WERI-Rb-1 (cell line): Measurements from ENCODE around the gene THRB.

Source experiments
- DNase-seq: peaks from one replicate; pipeline ENCODE4 v3.0.0-alpha.2; 2020
- H3K27ac ChIP-seq: fragments of 250-450 bp; sonication (Bioruptor Pico); 2 replicates; pipeline ENCODE4 v1.5.1; 2020; ENCODE audit warnings: mild to moderate bottlenecking, moderate library complexity
- H3K27me3 ChIP-seq: fragments of 250-450 bp; sonication (Bioruptor Pico); 2 replicates; pipeline ENCODE4 v1.5.1; 2021; ENCODE audit warnings: mild to moderate bottlenecking, low read depth, moderate library complexity; ENCODE audit not compliant: insufficient read depth, severe bottlenecking
- H3K36me3 ChIP-seq: fragments of 250-450 bp; sonication (Bioruptor Pico); 2 replicates; pipeline ENCODE4 v1.5.1; 2020; ENCODE audit warnings: mild to moderate bottlenecking, moderate library complexity
- H3K4me3 ChIP-seq: 2 replicates; pipeline ENCODE4 v1.5.1; 2011; ENCODE audit warnings: low read depth, mild to moderate bottlenecking, control low read depth, low read length
- H3K9me3 ChIP-seq: fragments of 250-450 bp; sonication (Bioruptor Pico); 2 replicates; pipeline ENCODE4 v1.5.1; 2021; ENCODE audit warnings: mild to moderate bottlenecking, moderate library complexity; ENCODE audit not compliant: severe bottlenecking
- TF ChIP-seq, protein P1 (sequence below): IDR thresholded peaks from 2 replicates; pipeline ENCODE4 v1.5.1; 2011; ENCODE audit warnings: low read depth, mild to moderate bottlenecking, control low read depth, inconsistent platforms, low read length

THRB gene

DNA sequence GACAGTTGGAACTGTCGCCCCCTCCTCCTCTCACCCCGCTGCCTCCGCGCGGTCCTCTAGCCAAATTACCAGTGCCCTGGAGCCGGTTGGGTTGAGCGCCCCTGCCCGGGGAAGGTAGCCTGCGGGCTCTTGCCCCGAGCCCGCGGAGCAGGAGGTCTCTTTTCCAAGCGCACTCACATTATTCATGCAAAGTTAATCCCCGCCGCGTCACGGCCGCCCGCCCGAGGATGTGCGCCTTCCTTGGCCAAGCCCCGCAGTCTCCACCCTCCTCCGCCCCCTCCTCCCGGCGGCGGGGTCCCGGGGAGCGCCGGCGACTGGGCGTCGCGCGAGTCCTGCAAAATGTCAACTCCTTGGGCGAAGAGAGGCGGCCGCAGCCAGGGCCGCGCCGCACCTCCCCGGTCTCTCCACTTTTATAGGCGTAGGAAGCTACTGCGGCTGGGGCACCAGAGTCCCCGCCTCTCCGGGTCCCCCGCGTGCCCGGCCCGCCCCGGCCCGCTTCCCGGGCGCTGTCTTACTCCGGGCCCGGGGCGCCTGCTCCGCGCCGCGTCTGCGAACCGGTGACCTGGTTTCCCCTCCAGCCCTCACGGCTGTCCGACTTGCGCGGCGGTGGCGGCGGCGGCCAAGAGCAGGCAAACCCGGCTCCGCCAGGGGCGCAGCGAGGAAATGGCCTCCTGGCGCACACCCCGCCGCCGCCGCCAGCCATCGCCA is at the start of gene THRB:
Gene THRB, minus strand, starts transcription at position 233 of the 708 bp plus-strand sequence.
- DNase-seq: peak; percentile 93
- peak within 1 kb of the TSS; percentile 70 for H3K4me3 ChIP-seq
- H3K27ac ChIP-seq: peak within 1 kb of the TSS; percentile 95

DNA sequence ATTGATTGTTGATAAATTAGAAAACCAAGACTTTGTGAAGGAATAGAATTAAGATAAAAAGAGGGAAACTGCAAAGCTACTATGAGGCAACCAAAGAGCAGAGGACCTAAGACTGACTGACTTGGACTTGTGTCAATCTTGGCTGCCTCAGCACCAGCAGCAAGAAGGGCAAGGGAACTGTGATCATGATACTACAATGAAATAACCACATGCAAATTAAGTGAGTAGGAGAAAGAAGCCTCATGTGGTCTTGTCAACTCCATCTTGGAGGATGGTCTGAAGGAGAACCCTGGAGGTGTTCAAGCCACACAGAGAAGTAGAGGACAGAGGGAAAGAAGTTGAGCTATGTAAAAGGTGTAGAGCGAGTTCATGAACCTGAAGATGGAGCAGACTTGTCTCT is 47.3 kb upstream of the THRB start:
- H3K27me3 ChIP-seq: no peaks in the 10 kb centered on the region
- no peak overlapping the region for H3K4me3 ChIP-seq
- no peak for DNase-seq

More for the DNA sequence above, at the start of gene THRB:
- Histone ChIP-seq H3K36me3 (peaks cover 6% of the 10 kb centered on the region), H3K9me3 (no peaks in the 10 kb centered on the region), H3K27me3 (no peaks in the 10 kb centered on the region)
- TF ChIP-seq, protein P1, sequence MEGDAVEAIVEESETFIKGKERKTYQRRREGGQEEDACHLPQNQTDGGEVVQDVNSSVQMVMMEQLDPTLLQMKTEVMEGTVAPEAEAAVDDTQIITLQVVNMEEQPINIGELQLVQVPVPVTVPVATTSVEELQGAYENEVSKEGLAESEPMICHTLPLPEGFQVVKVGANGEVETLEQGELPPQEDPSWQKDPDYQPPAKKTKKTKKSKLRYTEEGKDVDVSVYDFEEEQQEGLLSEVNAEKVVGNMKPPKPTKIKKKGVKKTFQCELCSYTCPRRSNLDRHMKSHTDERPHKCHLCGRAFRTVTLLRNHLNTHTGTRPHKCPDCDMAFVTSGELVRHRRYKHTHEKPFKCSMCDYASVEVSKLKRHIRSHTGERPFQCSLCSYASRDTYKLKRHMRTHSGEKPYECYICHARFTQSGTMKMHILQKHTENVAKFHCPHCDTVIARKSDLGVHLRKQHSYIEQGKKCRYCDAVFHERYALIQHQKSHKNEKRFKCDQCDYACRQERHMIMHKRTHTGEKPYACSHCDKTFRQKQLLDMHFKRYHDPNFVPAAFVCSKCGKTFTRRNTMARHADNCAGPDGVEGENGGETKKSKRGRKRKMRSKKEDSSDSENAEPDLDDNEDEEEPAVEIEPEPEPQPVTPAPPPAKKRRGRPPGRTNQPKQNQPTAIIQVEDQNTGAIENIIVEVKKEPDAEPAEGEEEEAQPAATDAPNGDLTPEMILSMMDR: no peak

DNA sequence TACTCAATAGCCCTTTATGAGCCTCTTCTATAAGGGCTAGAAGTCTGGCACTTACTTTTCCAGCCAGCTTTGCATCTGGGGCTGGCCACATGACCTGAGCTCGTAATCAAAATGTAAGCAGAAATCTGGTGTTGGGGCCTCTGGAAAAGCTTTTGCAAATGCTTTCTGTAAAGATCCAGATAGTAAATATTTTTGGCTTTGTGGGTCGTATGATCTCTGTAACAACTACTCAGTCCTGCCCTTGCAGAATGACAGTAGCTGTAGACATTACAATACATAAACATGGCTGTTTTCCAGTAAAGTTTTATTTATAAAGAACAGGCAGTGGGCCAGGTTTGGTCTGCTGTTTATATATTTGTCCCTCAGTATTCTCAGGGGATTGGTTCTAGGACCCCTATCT is 46.2 kb upstream of the THRB start:
- no peak for DNase-seq
- no peaks in the 10 kb centered on the region for H3K9me3 ChIP-seq
- no peaks in the 10 kb centered on the region for H3K36me3 ChIP-seq
- no peaks in the 10 kb centered on the region for H3K27me3 ChIP-seq
- no peak overlapping the region for H3K4me3 ChIP-seq
- H3K27ac ChIP-seq: no peak overlapping the region
- TF ChIP-seq, protein P1: no peak

More for the DNA sequence above, 47.3 kb upstream of the THRB start:
- TF ChIP-seq, protein P1: no peak
- H3K36me3 ChIP-seq: no peaks in the 10 kb centered on the region
- H3K9me3 ChIP-seq: no peaks in the 10 kb centered on the region
- H3K27ac ChIP-seq: no peak overlapping the region

DNA sequence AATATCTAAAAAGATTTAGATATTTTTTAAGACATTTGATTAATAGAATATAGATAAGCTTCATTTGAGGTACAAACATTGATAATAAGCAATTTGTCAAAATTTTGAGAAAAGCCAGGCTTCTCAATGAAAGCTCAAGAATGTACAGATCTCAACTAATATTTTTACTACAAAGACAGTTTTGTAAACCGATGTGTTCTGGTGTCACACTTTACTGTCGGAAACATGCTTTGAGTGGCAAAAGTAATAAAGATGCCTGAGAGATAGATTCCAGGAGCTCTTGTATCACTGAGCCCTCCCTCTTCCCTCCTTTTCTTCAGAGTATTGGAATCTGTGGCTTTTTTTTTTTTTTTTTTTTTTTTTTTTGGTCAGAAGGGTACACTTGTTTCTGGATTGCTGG is 45.0 kb upstream of the THRB start:
- Histone ChIP-seq H3K36me3 (no peaks in the 10 kb centered on the region), H3K27me3 (no peaks in the 10 kb centered on the region), H3K27ac (no peak overlapping the region), H3K9me3 (no peaks in the 10 kb centered on the region), H3K4me3 (no peak overlapping the region)
- TF ChIP-seq, protein P1: no peak
- no peak for DNase-seq

DNA sequence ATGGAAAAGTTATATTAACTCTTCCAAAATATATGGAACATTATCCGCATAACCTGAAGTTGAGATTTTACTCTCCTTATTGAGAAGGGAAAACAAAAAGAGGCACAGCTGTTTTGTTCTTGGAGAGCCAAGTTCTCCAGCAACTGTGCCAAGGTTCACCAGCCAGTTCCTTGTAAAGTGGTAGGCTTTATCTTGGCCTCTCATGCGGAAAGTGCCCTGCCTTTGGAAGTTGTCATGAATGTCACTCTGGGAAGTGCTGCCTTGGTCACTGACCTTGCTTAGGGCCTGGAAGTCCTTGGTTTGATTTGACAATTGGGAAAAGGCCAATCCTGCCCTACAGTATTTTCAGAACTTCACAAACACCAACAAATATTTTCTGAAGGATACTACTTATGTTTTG is 44.2 kb upstream of the THRB start:
- Histone ChIP-seq H3K9me3 (no peaks in the 10 kb centered on the region), H3K36me3 (no peaks in the 10 kb centered on the region), H3K4me3 (no peak overlapping the region), H3K27ac (no peak overlapping the region), H3K27me3 (no peaks in the 10 kb centered on the region)
- TF ChIP-seq, protein P1: no peak
- DNase-seq: no peak

DNA sequence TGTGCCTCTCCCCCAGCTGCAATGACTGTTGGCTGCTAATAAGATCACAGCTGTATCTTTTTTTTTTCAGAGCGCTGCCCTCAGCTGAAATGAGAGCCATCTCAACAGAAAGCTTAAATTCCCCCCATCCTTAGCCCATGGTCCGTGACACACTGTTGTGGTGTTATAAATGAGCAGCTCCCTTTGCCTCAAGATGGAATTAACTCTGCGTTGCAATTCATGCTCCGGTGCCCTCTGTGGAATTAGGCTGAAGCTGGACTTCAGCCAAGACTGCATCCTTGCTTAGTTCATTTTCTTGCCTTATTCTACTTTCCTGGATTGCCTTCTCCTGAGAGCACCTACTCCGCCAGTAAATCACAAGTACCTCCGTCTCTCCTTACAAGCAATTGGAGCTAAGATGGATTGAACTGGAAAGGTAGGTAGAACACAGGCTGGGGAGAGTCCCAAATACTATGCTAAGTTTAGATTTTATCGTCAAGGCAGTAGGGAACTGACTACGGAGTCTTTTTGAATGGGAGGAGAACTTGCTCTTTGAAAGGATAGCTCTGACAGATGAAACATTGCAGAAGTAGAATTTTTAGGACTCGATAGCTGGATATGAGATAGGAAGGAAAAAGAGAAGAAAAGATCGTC is 39.0 kb upstream of the THRB start:
- TF ChIP-seq, protein P1: no peak
- Histone ChIP-seq H3K4me3 (no peak overlapping the region), H3K27ac (no peak overlapping the region)

More for the DNA sequence above, 39.0 kb upstream of the THRB start:
- Histone ChIP-seq H3K36me3 (no peaks in the 10 kb centered on the region), H3K9me3 (no peaks in the 10 kb centered on the region), H3K27me3 (no peaks in the 10 kb centered on the region)
- no peak for DNase-seq
